ENCODE measurements around the gene VIPR1. TPM values are rescaled to one million over a fixed set of nuclear protein-coding genes. Genes with fewer than 3 reads are reported as not detected.
A peak's percentile ranks its signal among the peaks of the same experiment; 100 is the strongest.

VIPR1 gene
- total RNA-seq: 184 TPM
- long read RNA-seq, transcript VIPR1-216 (3 exons, 3,759 nt): minor isoform, 14 of 479 reads
- long read RNA-seq, transcript VIPR1-207 (12 exons, 1,505 nt): minor isoform, 13 of 479 reads
- long read RNA-seq, transcript VIPR1-201 (13 exons, 2,773 nt): major isoform, 138 of 479 reads
- long read RNA-seq, partial matches to known transcripts: 170 of 479 reads
- long read RNA-seq, other reads (novel, unspliced or antisense): 140 of 479 reads

- DNase-seq (peak; percentile 95), ATAC-seq (peak; percentile 93)
- Histone ChIP-seq H3K4me3 (peak within 1 kb of the TSS; percentile 60), H3K9me3 (no peaks in the 10 kb centered on the region), H3K27ac (peak within 1 kb of the TSS; percentile 76), H3K36me3 (no peaks in the 10 kb centered on the region), H3K4me1 (peaks cover 19% of the 10 kb centered on the region), H3K27me3 (no peaks in the 10 kb centered on the region)
- intact Hi-C loops (cut with DNase I): loop anchor here (5.0 kb wide), 1 partner anchor 45 kb away; no protein-coding TSS in a partner anchor
- no peak for TF ChIP-seq CTCF (IDR thresholded peaks at IDR 0.05)
These were observed at the start of gene VIPR1 for GRCh38 chr3:42502429-42503250. VIPR1 (plus strand) TSS chr3:42502643; CDS start chr3:42502736, 93 bp downstream.

- ATAC-seq: no peak
- no peak for TF ChIP-seq CTCF (IDR thresholded peaks at IDR 0.05)
- Histone ChIP-seq H3K27ac (no peak overlapping the region), H3K27me3 (no peaks in the 10 kb centered on the region), H3K36me3 (no peaks in the 10 kb centered on the region), H3K4me3 (no peak overlapping the region), H3K4me1 (peaks cover 11% of the 10 kb centered on the region), H3K9me3 (no peaks in the 10 kb centered on the region)
- no peak for DNase-seq
- intact Hi-C loops (cut with DNase I): no loop called here
These were observed 46.2 kb upstream of the VIPR1 start for GRCh38 chr3:42456211-42456610.

- TF ChIP-seq CTCF (IDR thresholded peaks at IDR 0.05): no peak
- no peak for ATAC-seq
- no peaks in the 10 kb centered on the region for H3K9me3 ChIP-seq
- H3K4me1 ChIP-seq: no peaks in the 10 kb centered on the region
- H3K36me3 ChIP-seq: no peaks in the 10 kb centered on the region
- intact Hi-C loops (cut with DNase I): no loop called here
- no peaks in the 10 kb centered on the region for H3K27me3 ChIP-seq
- H3K27ac ChIP-seq: no peak overlapping the region
- DNase-seq: no peak
- H3K4me3 ChIP-seq: no peak overlapping the region
These were observed 43.3 kb upstream of the VIPR1 start for GRCh38 chr3:42459151-42459550.

GRCh38 chr3:42461762-42462161 lies 40.7 kb upstream of the VIPR1 start:
- Histone ChIP-seq H3K4me3 (no peak overlapping the region), H3K27me3 (no peaks in the 10 kb centered on the region), H3K27ac (no peak overlapping the region), H3K36me3 (no peaks in the 10 kb centered on the region), H3K4me1 (no peaks in the 10 kb centered on the region), H3K9me3 (no peaks in the 10 kb centered on the region)
- intact Hi-C loops (cut with DNase I): no loop called here
- ATAC-seq (no peak), DNase-seq (no peak)
- no peak for TF ChIP-seq CTCF (IDR thresholded peaks at IDR 0.05)

GRCh38 chr3:42463093-42463492 lies 39.4 kb upstream of the VIPR1 start:
- H3K4me3 ChIP-seq: no peak overlapping the region
- no peaks in the 10 kb centered on the region for H3K36me3 ChIP-seq
- H3K9me3 ChIP-seq: no peaks in the 10 kb centered on the region
- no peaks in the 10 kb centered on the region for H3K27me3 ChIP-seq
- no peak for DNase-seq
- no peak for ATAC-seq
- no peaks in the 10 kb centered on the region for H3K4me1 ChIP-seq
- intact Hi-C loops (cut with DNase I): no loop called here
- no peak for TF ChIP-seq CTCF (IDR thresholded peaks at IDR 0.05)
- H3K27ac ChIP-seq: no peak overlapping the region
